Ovary (tissue), 9 donors: Measurements from ENCODE around the gene PRR22. TPM values are rescaled to one million over a fixed set of nuclear protein-coding genes. Genes with fewer than 3 reads are reported as not detected.
"Not testable (repeated sequence)": the region's sequence is repeated elsewhere in the genome, so short reads cannot be mapped to it uniquely, and the experiment has no call there.

Source experiments
- DNase-seq, 5 donors: peaks; one replicate each; pipeline ENCODE4 v3.0.0-alpha.2; 2019 to 2020
- H3K27ac ChIP-seq, 2 donors: fragments of 200-600 bp; one replicate each; pipeline versions ENCODE4 v1.5.1 to v1.8.0; 2019 to 2022
- H3K27me3 ChIP-seq: fragments of 200-600 bp; one replicate; pipeline ENCODE4 v1.8.0; 2022
- H3K36me3 ChIP-seq: fragments of 200-600 bp; sonication (generic); one replicate; pipeline ENCODE4 v1.5.1; 2019
- H3K4me1 ChIP-seq: one replicate; pipeline ENCODE4 v1.8.1; 2013; ENCODE audit warnings: mild to moderate bottlenecking, moderate library complexity; ENCODE audit not compliant: insufficient read depth
- H3K4me3 ChIP-seq: fragments of 200-600 bp; sonication (generic); one replicate; pipeline ENCODE4 v1.5.1; 2017
- H3K9me3 ChIP-seq, 2 donors: fragments of 200-600 bp in 1 of 2; sonication (generic) in 1 of 2; one replicate each; pipeline versions ENCODE4 v1.5.1 to v1.8.1; 2013 to 2019; ENCODE audit warnings: mild to moderate bottlenecking in 1 of 2, moderate library complexity in 1 of 2
- EP300 ChIP-seq: sonication (generic); formaldehyde crosslinking; IDR thresholded peaks from one replicate; pipeline ENCODE4 v1.6.1; 2017; ENCODE audit warnings: antibody characterized with exemption
- POLR2A ChIP-seq: fragments of 450-650 bp; IDR thresholded peaks from one replicate; pipeline ENCODE4 v1.6.1; 2017; ENCODE audit warnings: antibody characterized with exemption, mild to moderate bottlenecking, moderate library complexity
- WGBS, 3 donors: extraction: QIAGEN DNeasy Blood & Tissue Kit in 1 of 3; methylation state at CpG; one replicate each; pipeline versions ENCODE4 v1.1.5 to v1.1.7; 2013 to 2017; 5-methylcytosine and 5-hydroxymethylcytosine counted together
- intact Hi-C, 4 donors: fragments of 100-400 bp; cut with DNase I; formaldehyde crosslinking; loops; one replicate each; pipeline versions ENCODE4 v1.11.0 to v1.15.1; 2022 to 2023
- polyA plus RNA-seq, 2 donors: library from polyadenylated mRNA; stranded (reverse); fragments of 200-250 nt in 1 of 2; fragments of 350-450 nt in 1 of 2; fragmentation: Illumina TruSeq in 1 of 2; extraction: RNeasy Lipid Tissue Mini Kit (QIAGEN cat#74804) in 1 of 2; gene quantifications; one replicate each; pipeline ENCODE4 v1.2.3, GENCODE V29; 2013 to 2014
- total RNA-seq, 7 donors: library from RNA; depleted of rRNA in 2 of 7; stranded (reverse); fragments of >200 nt in 2 of 7; fragmentation: NEBNext Ultra II Directional in 3 of 7; extraction: Animal tissue kit (Norgen Biotek cat#: 25700) in 3 of 7; gene quantifications; one replicate each; pipeline versions ENCODE4 v1.1.0 to v1.2.4, GENCODE V29; 2016 to 2023
- TF ChIP-seq, protein P1 (sequence below), 3 donors: fragments of 450-650 bp in 2 of 3; fragments of 200-600 bp in 1 of 3; IDR thresholded peaks; one replicate each; pipeline versions ENCODE4 v1.5.1 to v1.8.0; 2016 to 2022; ENCODE audit warnings: antibody characterized with exemption in 3 of 3, mild to moderate bottlenecking in 1 of 3
- donor health status: DM: no; HTN: no; CAD: no; lungs with moderate emphysema.
- donor health status: DM: no; HTN: no; CAD: no.
- donor health status: Bipolar disorder and iron deficiency.
- donor health status: DM: yes; HTN: yes; CAD: no.
- donor health status: DM: no; HTN: no; CAD: no.
- donor health status: DM: yes; HTN: yes; CAD: no.

Gene PRR22
- total and polyA plus RNA-seq, 9 donors: 0.24 to 3.8 (median 2.0) TPM; not detected in 1

DNA sequence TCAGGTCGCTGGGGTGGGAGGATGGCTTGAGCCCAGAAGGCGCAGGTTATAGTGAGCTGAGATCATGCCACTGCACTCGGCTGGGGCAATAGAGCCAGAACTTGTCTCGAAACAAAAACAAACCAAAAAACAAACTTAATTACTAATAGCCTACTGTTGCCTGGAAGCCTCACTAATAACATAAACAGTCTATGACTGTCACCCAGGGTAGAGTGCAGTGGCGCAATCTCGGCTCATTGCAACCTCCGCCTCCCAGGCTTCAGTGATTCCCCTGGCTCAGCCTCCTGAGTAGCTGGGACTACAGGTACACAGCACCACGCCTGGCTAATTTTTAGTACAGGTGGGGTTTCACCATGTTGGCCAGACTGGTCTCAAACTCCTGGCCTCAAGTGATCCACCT, 46.1 kb downstream of the PRR22 start:
- intact Hi-C loops: no loop called here
- H3K4me3 ChIP-seq: no peak overlapping the region
- no peak overlapping the region for H3K27ac ChIP-seq
- 72 to 77% (median 76%) methylated on average over 8 of the region's 8 CpGs for WGBS, 3 donors
- no peaks in the 10 kb centered on the region for H3K9me3 ChIP-seq
- DNase-seq: no peak
- no peaks in the 10 kb centered on the region for H3K27me3 ChIP-seq
- H3K4me1 ChIP-seq: no peaks in the 10 kb centered on the region
- TF ChIP-seq POLR2A (no peak), EP300 (no peak)
- TF ChIP-seq, protein P1, sequence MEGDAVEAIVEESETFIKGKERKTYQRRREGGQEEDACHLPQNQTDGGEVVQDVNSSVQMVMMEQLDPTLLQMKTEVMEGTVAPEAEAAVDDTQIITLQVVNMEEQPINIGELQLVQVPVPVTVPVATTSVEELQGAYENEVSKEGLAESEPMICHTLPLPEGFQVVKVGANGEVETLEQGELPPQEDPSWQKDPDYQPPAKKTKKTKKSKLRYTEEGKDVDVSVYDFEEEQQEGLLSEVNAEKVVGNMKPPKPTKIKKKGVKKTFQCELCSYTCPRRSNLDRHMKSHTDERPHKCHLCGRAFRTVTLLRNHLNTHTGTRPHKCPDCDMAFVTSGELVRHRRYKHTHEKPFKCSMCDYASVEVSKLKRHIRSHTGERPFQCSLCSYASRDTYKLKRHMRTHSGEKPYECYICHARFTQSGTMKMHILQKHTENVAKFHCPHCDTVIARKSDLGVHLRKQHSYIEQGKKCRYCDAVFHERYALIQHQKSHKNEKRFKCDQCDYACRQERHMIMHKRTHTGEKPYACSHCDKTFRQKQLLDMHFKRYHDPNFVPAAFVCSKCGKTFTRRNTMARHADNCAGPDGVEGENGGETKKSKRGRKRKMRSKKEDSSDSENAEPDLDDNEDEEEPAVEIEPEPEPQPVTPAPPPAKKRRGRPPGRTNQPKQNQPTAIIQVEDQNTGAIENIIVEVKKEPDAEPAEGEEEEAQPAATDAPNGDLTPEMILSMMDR (IDR thresholded peaks at IDR 0.05): no peak
- no peaks in the 10 kb centered on the region for H3K36me3 ChIP-seq

- H3K27me3 ChIP-seq, H3K4me1 ChIP-seq, DNase-seq, H3K4me3 ChIP-seq, H3K36me3 ChIP-seq, intact Hi-C loops, H3K9me3 ChIP-seq, H3K27ac ChIP-seq: not testable (repeated sequence)
- WGBS, 3 donors: 79 to 92% (median 84%) methylated on average over 2 of the region's 2 CpGs
Measured at GRCh38 chr19:5733172-5733571, 51.4 kb downstream of the PRR22 start.

Other genes starting within 250 kb of the PRR22 start
- gene TINCR, start 216.8 kb downstream of the PRR22 start, total RNA-seq: 1 to 10 TPM in 2 of 7 donors, under 1 TPM in 5; 0.11 to 3.4 (median 0.48) TPM
- under 1 TPM; 0.18 to 0.35 TPM for gene TINCR, start 216.8 kb downstream of the PRR22 start, polyA plus RNA-seq
- gene SAFB2, start 162.0 kb downstream of the PRR22 start, total RNA-seq: 100 to 1,000 TPM in 5 of 7 donors, 10 to 100 TPM in 2; 51.3 to 173 (median 109) TPM
- 100 to 1,000 TPM in 1 of 2 donors, 10 to 100 TPM in 1; 74.5 to 107 TPM for gene SAFB2, start 162.0 kb downstream of the PRR22 start, polyA plus RNA-seq
- 100 to 1,000 TPM in 1 of 7 donors, 10 to 100 TPM in 6; 66.9 to 108 (median 88.7) TPM for gene SAFB, start 161.7 kb downstream of the PRR22 start, total RNA-seq
- gene SAFB, start 161.7 kb downstream of the PRR22 start, polyA plus RNA-seq: 10 to 100 TPM; 64.1 to 72.5 TPM
- gene MICOS13, start 104.2 kb downstream of the PRR22 start, total RNA-seq: 10 to 100 TPM; 25.7 to 48.7 (median 44.2) TPM
- 10 to 100 TPM in 1 of 2 donors, 1 to 10 TPM in 1; 5.2 to 47.3 TPM for gene MICOS13, start 104.2 kb downstream of the PRR22 start, polyA plus RNA-seq
- 10 to 100 TPM in 2 of 7 donors, 1 to 10 TPM in 5; 3.1 to 20.7 (median 8.5) TPM for gene HSD11B1L, start 103.7 kb downstream of the PRR22 start, total RNA-seq
- gene HSD11B1L, start 103.7 kb downstream of the PRR22 start, polyA plus RNA-seq: 10 to 100 TPM in 1 of 2 donors, 1 to 10 TPM in 1; 3.5 to 10.6 TPM
- gene RPL36, start 94.5 kb downstream of the PRR22 start, total RNA-seq: 1,000 to 10,000 TPM; 1,413 to 2,353 (median 1,897) TPM
- gene RPL36, start 94.5 kb downstream of the PRR22 start, polyA plus RNA-seq: 1,000 to 10,000 TPM in 1 of 2 donors, 100 to 1,000 TPM in 1; 318 to 2,904 TPM
- gene LONP1, start 64.6 kb downstream of the PRR22 start, total RNA-seq: 10 to 100 TPM; 33.9 to 77.2 (median 56.1) TPM
- 10 to 100 TPM; 25.5 to 36.5 TPM for gene LONP1, start 64.6 kb downstream of the PRR22 start, polyA plus RNA-seq
- gene CATSPERD, start 64.1 kb downstream of the PRR22 start, total RNA-seq: 1 to 10 TPM in 1 of 7 donors, under 1 TPM in 1, not detected in 5; 0.67 to 4.5 TPM
- gene CATSPERD, start 64.1 kb downstream of the PRR22 start, polyA plus RNA-seq: not detected
- gene DUS3L, start 6.4 kb upstream of the PRR22 start, total RNA-seq: 10 to 100 TPM; 29.3 to 50.1 (median 39.9) TPM
- gene DUS3L, start 6.4 kb upstream of the PRR22 start, polyA plus RNA-seq: 10 to 100 TPM in 1 of 2 donors, 1 to 10 TPM in 1; 1.2 to 39.7 TPM
- gene NRTN, start 20.3 kb upstream of the PRR22 start, total RNA-seq: 1 to 10 TPM in 2 of 7 donors, under 1 TPM in 2, not detected in 3; 0.38 to 2.8 (median 1.3) TPM
- gene NRTN, start 20.3 kb upstream of the PRR22 start, polyA plus RNA-seq: under 1 TPM in 1 of 2 donors, not detected in 1; 0.11 TPM
- 1 to 10 TPM in 1 of 7 donors, under 1 TPM in 3, not detected in 3; 0.11 to 2.6 (median 0.38) TPM for gene FUT6, start 55.0 kb upstream of the PRR22 start, total RNA-seq
- not detected for gene FUT6, start 55.0 kb upstream of the PRR22 start, polyA plus RNA-seq
- 1 to 10 TPM in 1 of 7 donors, under 1 TPM in 4, not detected in 2; 0.11 to 1.8 (median 0.18) TPM for gene FUT3, start 66.7 kb upstream of the PRR22 start, total RNA-seq
- gene FUT3, start 66.7 kb upstream of the PRR22 start, polyA plus RNA-seq: under 1 TPM in 1 of 2 donors, not detected in 1; 0.04 TPM
- gene FUT5, start 85.8 kb upstream of the PRR22 start, total RNA-seq: under 1 TPM in 3 of 7 donors, not detected in 4; 0.15 to 0.23 (median 0.22) TPM
- gene FUT5, start 85.8 kb upstream of the PRR22 start, polyA plus RNA-seq: not detected
- gene NDUFA11, start 119.0 kb upstream of the PRR22 start, total RNA-seq: 100 to 1,000 TPM; 169 to 352 (median 203) TPM
- gene NDUFA11, start 119.0 kb upstream of the PRR22 start, polyA plus RNA-seq: 100 to 1,000 TPM in 1 of 2 donors, 1 to 10 TPM in 1; 3.9 to 315 TPM
- gene VMAC, start 120.1 kb upstream of the PRR22 start, total RNA-seq: 1 to 10 TPM; 5.0 to 8.5 (median 7.0) TPM
- gene VMAC, start 120.1 kb upstream of the PRR22 start, polyA plus RNA-seq: 1 to 10 TPM; 3.4 to 6.4 TPM
- 100 to 1,000 TPM in 1 of 7 donors, 10 to 100 TPM in 5, 1 to 10 TPM in 1; 7.0 to 313 (median 35.8) TPM for gene CAPS, start 129.5 kb upstream of the PRR22 start, total RNA-seq
- gene CAPS, start 129.5 kb upstream of the PRR22 start, polyA plus RNA-seq: 10 to 100 TPM in 1 of 2 donors, 1 to 10 TPM in 1; 1.7 to 12.4 TPM
- 10 to 100 TPM; 56.2 to 88.4 (median 67.9) TPM for gene RANBP3, start 193.4 kb upstream of the PRR22 start, total RNA-seq
- gene RANBP3, start 193.4 kb upstream of the PRR22 start, polyA plus RNA-seq: 10 to 100 TPM; 54.0 to 72.9 TPM